OCI-LY3 (cell line): ENCODE results near the gene INF2.

Source experiments
- H2AFZ ChIP-seq: fragments of 200-600, 300-600 bp; shearing (Covaris generic); 2 replicates; pipeline ENCODE4 v1.6.0; 2014; ENCODE audit warnings: antibody characterized with exemption, low read depth, low read length
- H3K27ac ChIP-seq: fragments of 200-600, 300-600 bp; sonication (generic); 2 replicates; pipeline ENCODE4 v1.5.1; 2014; ENCODE audit warnings: mild to moderate bottlenecking, low read length, moderate library complexity, mixed read lengths
- H3K27me3 ChIP-seq: fragments of 200-600, 300-600 bp; sonication (generic); 2 replicates; pipeline ENCODE4 v1.6.1; 2014; ENCODE audit warnings: low read depth, low read length, mixed read lengths
- H3K36me3 ChIP-seq: fragments of 200-600, 300-600 bp; sonication (generic); replicated peaks from 2 replicates; pipeline ENCODE3; 2014; ENCODE audit warnings: low read depth, low read length, mixed read lengths
- H3K4me1 ChIP-seq: fragments of 300-600, 200-600 bp; sonication (generic); 2 replicates; pipeline ENCODE4 v1.6.1; 2014; ENCODE audit warnings: low read length, mixed read lengths
- H3K4me2 ChIP-seq: fragments of 200-600, 300-600 bp; sonication (generic); 2 replicates; pipeline ENCODE4 v1.6.1; 2014; ENCODE audit warnings: low read length, mixed read lengths
- H3K4me3 ChIP-seq: fragments of 300-600, 200-600 bp; sonication (generic); 2 replicates; pipeline ENCODE4 v1.5.1; 2014; ENCODE audit warnings: antibody characterized with exemption, mild to moderate bottlenecking, low read length, moderate library complexity
- H3K79me2 ChIP-seq: fragments of 300-600, 200-600 bp; shearing (Covaris generic); 2 replicates; pipeline ENCODE4 v1.6.1; 2014; ENCODE audit warnings: mild to moderate bottlenecking, low read length, mixed read lengths
- H3K9ac ChIP-seq: fragments of 300-600, 200-600 bp; shearing (Covaris generic); 2 replicates; pipeline ENCODE4 v1.6.0; 2014; ENCODE audit warnings: mild to moderate bottlenecking, low read length, moderate library complexity
- H3K9me3 ChIP-seq: fragments of 200-600, 300-600 bp; shearing (Covaris generic); 2 replicates; pipeline ENCODE4 v1.6.1; 2014; ENCODE audit warnings: low read length, mixed read lengths; ENCODE audit not compliant: insufficient read depth
- H4K20me1 ChIP-seq: fragments of 200-600, 300-600 bp; sonication (generic); 2 replicates; pipeline ENCODE4 v1.6.1; 2016; ENCODE audit warnings: low read length, mixed read lengths; ENCODE audit not compliant: insufficient read depth
- EZH2phosphoT487 ChIP-seq: fragments of 200-600 bp; shearing (Covaris generic); IDR thresholded peaks from 2 replicates; pipeline ENCODE4 v1.6.1; 2018; ENCODE audit warnings: antibody characterized with exemption, mixed run types, low read depth
- TF ChIP-seq, protein P1 (sequence below): fragments of 200-600, 300-600 bp; sonication (generic); IDR thresholded peaks from 2 replicates; pipeline ENCODE4 v1.5.1; 2014; ENCODE audit warnings: antibody characterized with exemption, low read length, low read depth

INF2 gene

DNA sequence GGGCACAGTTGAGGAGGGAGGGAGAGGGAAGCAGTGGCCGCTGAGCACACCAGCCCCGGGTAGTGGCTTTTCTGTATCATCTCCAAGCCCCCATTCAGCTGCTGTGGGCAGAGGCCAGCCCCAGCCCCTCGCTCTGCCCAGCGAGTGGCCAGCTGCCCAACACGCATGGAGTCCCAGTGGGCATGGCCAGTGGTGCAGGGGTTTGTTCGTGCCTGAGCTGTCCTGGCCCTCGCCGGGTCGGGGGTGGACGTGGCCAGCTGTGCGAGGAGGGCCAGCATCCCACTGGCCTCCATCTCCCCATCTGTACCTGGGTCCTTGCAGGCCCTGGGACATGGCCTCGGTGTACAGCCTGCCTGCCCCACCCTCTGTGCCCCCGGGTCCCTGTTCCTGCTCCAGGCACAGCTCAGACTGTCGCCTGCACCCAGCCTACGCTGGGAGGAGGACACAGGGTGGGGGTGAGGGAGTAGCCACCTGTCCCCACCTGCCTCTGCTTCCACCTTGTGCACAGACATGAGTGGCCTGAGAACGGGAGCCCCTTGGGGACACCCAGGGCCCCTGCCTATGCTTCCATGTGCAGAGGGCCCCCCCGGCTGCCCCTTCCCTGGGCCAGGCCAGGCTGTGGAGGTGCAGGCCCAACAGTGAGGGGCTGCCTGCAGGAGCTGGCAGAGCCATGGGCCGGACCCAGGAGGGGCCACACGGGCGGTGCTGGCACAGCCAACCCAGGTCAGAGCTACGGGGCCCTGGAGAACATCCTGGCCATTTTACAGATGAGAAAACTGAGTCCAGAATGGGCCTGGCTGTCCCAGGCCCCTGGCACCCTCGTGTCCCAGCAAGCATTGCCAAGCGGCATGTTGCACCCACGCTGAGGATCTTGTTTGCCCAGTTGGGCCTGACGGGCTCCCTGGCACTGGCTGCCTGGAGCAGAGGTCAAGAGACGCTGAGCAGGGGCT lies 4.3 kb downstream of the INF2 start:
- peaks cover 45% of the 10 kb centered on the region for H4K20me1 ChIP-seq
- H3K4me2 ChIP-seq = no peak overlapping the region

DNA sequence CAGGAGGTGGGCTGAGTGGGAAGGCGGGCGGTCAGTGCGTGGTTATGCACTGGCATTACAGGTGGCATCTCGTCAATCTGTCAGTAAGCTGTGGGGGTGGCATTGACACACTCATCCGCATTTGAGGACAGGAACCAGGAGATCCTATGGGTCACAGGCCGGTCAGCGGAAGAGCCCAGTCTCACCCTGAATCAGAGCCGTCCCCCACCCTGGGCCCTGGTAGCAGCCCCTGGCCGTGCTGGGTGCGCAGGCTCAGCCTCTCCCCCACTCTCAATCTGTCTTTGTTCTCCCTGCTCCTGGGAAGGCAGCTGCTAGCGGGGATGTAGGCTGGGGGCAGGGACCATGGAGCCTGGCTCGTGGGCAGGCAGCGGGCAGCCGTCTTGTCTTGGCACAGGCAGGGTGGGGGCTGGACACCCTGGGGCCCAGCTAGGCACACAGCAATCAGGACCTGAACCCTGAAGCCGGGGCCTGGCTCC lies 5.1 kb downstream of the INF2 start:
- Histone ChIP-seq H3K4me3 (no peak overlapping the region), H3K79me2 (peaks cover 25% of the 10 kb centered on the region), H2AFZ (no peak overlapping the region), H3K9ac (no peak overlapping the region), H3K9me3 (no peaks in the 10 kb centered on the region), H3K27me3 (no peaks in the 10 kb centered on the region), H3K4me1 (peaks cover 9% of the 10 kb centered on the region), H3K4me2 (no peak overlapping the region), H3K36me3 (peaks cover 5% of the 10 kb centered on the region), H4K20me1 (peaks cover 45% of the 10 kb centered on the region), H3K27ac (no peak overlapping the region)
- no peak for TF ChIP-seq EZH2phosphoT487

More for the DNA sequence above, 4.3 kb downstream of the INF2 start:
- Histone ChIP-seq H2AFZ (no peak overlapping the region), H3K27ac (no peak overlapping the region), H3K4me3 (no peak overlapping the region), H3K9ac (no peak overlapping the region), H3K4me1 (peaks cover 9% of the 10 kb centered on the region), H3K27me3 (no peaks in the 10 kb centered on the region), H3K9me3 (no peaks in the 10 kb centered on the region), H3K36me3 (peaks cover 5% of the 10 kb centered on the region), H3K79me2 (peaks cover 25% of the 10 kb centered on the region)
- TF ChIP-seq EZH2phosphoT487 = no peak
- TF ChIP-seq, protein P1, sequence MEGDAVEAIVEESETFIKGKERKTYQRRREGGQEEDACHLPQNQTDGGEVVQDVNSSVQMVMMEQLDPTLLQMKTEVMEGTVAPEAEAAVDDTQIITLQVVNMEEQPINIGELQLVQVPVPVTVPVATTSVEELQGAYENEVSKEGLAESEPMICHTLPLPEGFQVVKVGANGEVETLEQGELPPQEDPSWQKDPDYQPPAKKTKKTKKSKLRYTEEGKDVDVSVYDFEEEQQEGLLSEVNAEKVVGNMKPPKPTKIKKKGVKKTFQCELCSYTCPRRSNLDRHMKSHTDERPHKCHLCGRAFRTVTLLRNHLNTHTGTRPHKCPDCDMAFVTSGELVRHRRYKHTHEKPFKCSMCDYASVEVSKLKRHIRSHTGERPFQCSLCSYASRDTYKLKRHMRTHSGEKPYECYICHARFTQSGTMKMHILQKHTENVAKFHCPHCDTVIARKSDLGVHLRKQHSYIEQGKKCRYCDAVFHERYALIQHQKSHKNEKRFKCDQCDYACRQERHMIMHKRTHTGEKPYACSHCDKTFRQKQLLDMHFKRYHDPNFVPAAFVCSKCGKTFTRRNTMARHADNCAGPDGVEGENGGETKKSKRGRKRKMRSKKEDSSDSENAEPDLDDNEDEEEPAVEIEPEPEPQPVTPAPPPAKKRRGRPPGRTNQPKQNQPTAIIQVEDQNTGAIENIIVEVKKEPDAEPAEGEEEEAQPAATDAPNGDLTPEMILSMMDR = no peak

DNA sequence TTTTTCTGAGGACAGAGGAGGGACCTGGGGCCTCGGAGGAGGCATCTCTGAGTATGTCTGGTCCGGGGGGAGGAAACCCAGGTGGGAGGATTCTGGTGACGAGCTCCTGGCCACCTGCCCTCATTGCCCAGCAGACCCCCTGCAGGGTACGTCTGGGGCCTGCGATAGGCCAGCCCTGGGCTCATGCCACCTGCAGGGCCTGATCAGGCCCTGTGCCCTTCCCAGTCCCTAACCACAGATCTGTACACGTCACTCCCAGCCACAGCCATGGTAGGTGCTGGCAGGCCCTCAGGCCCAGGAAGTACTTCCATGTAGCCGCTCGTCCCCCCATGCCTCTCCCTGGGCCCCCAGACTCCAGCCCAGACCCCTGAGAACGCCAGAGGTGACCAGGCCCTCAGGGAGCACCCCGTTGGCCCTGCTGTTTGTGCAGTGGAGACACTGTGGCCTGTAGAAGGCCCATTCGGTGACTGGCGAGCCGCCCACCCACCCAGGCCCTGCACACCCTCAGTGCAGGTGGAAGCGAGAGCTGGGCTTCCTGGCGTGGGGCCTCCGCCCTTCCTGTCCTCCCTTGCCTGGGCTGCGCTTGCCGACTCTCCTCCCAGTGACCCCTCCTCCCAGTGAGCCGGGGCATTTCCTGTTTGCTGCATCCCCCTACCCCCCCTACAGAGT lies 5.7 kb downstream of the INF2 start:
- Histone ChIP-seq H4K20me1 (peaks cover 45% of the 10 kb centered on the region), H3K27me3 (no peaks in the 10 kb centered on the region), H3K79me2 (peaks cover 22% of the 10 kb centered on the region)

DNA sequence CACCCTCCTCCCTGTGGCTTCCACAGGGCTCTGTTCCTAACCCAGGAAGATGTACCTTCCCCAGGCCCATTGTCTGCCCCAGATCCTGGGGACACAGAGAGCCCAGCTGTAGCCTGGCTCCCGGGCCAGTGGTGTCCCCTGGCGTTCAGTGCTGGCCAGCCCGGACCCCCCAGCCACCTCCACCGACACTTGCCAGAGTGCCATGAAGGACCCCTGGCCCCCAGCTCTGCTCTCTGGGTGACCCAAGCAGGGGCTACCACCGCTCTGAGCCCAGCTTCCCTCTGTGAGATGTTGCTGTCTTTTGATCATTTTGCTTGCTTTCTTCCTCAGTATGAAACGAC lies 6.2 kb downstream of the INF2 start:
- TF ChIP-seq, protein P1 = no peak
- TF ChIP-seq EZH2phosphoT487 = no peak
- H3K27ac ChIP-seq = no peak overlapping the region
- no peak overlapping the region for H3K9ac ChIP-seq
- H4K20me1 ChIP-seq = peaks cover 45% of the 10 kb centered on the region
- H3K27me3 ChIP-seq = no peaks in the 10 kb centered on the region
- peaks cover 17% of the 10 kb centered on the region for H3K79me2 ChIP-seq
- H3K4me1 ChIP-seq = peaks cover 4% of the 10 kb centered on the region
- H3K9me3 ChIP-seq = no peaks in the 10 kb centered on the region
- H3K4me2 ChIP-seq = no peak overlapping the region
- H2AFZ ChIP-seq = no peak overlapping the region
- no peak overlapping the region for H3K4me3 ChIP-seq
- H3K36me3 ChIP-seq = peaks cover 5% of the 10 kb centered on the region

More for the DNA sequence above, 5.7 kb downstream of the INF2 start:
- TF ChIP-seq, protein P1 = no peak
- TF ChIP-seq EZH2phosphoT487 = no peak
- no peak overlapping the region for H3K9ac ChIP-seq
- peaks cover 9% of the 10 kb centered on the region for H3K4me1 ChIP-seq
- no peak overlapping the region for H3K4me3 ChIP-seq
- no peak overlapping the region for H3K27ac ChIP-seq
- peaks cover 5% of the 10 kb centered on the region for H3K36me3 ChIP-seq
- H3K4me2 ChIP-seq = no peak overlapping the region
- H3K9me3 ChIP-seq = no peaks in the 10 kb centered on the region
- no peak overlapping the region for H2AFZ ChIP-seq
